Measurements from ENCODE around the gene PHF21A. TPM values are rescaled to one million over a fixed set of nuclear protein-coding genes. Genes with fewer than 3 reads are reported as not detected.

The PHF21A gene
- total and polyA plus RNA-seq, 2 of the 8 experiments (the other 6 are each of a cell fraction or from before 2014, with no cell fraction given), result 17.6 to 40.3 TPM

GRCh38 chr11:45948356-45948755, 172.9 kb downstream of the PHF21A start:
- ChIA-PET POLR2A (ENCODE audit: partially characterized antibody) (interaction anchor here (0.9 kb wide), 1 partner anchor 25 kb away, joined by 3 read pairs; no protein-coding TSS in a partner anchor), CTCF (ENCODE audit: partially characterized antibody) (interaction anchor here (1.1 to 3.6 kb wide), 5 partner anchors 11 to 169 kb away, joined by 3 to 18 read pairs (median 4); no protein-coding TSS in a partner anchor)
- Histone ChIP-seq H3K4ac (replicated peaks; ENCODE audit: insufficient read length, low read depth, low read length) (no peak overlapping the region), H4K20me1 (replicated peaks in 1 of 2; ENCODE audit: control insufficient read depth in 1 of 2, insufficient read depth in 2 of 2, low read length in 2 of 2) (no peaks in the 10 kb centered on the region), H3K23ac (ENCODE audit: insufficient read length) (no peak overlapping the region), H2BK15ac (ENCODE audit: low read length) (no peak overlapping the region), H2BK120ac (replicated peaks; ENCODE audit: low read depth, low read length) (no peak overlapping the region), H3K23me2 (ENCODE audit: low read depth, low read length) (no peaks in the 10 kb centered on the region), H3K9me3 (ENCODE audit: insufficient read depth in 2 of 2, low read depth in 1 of 2, low read length in 1 of 2) (no peaks in the 10 kb centered on the region), H4K8ac (ENCODE audit: extremely low read depth, insufficient read depth, low read length) (no peak overlapping the region), H2BK12ac (ENCODE audit: low read depth, low read length) (no peak overlapping the region), H3K4me2 (ENCODE audit: insufficient read depth in 1 of 2, low read depth in 2 of 2, low read length in 2 of 2) (no peak overlapping the region), H2BK5ac (ENCODE audit: low read depth, low read length) (no peak overlapping the region), H3K27me3 (replicated peaks in 1 of 4; ENCODE audit: control insufficient read depth in 3 of 4, extremely low read depth in 1 of 4, insufficient read depth in 3 of 4, low read length in 3 of 4) (no peaks in the 10 kb centered on the region), H4K91ac (replicated peaks; ENCODE audit: insufficient read length, low read length) (no peak overlapping the region), H3K79me2 (ENCODE audit: control insufficient read depth in 1 of 2, insufficient read depth in 2 of 2, low read length in 2 of 2) (no peaks in the 10 kb centered on the region), H3K18ac (ENCODE audit: extremely low read depth, low read length) (no peak overlapping the region), H4K5ac (ENCODE audit: insufficient read length, low read depth, low read length) (no peak overlapping the region), H3K36me3 (ENCODE audit: control insufficient read depth in 2 of 4, insufficient read depth in 4 of 4, low read length in 3 of 4) (peaks cover 0 to 41% (median 29%) of the 10 kb centered on the region in 4 experiments), H3K4me3 (ENCODE audit: extremely low read depth in 1 of 4, insufficient read depth in 2 of 4, low read depth in 3 of 4, low read length in 4 of 4) (no peak overlapping the region), H3K79me1 (ENCODE audit: low read depth, low read length) (no peaks in the 10 kb centered on the region), H3K56ac (replicated peaks; ENCODE audit: insufficient read length, low read depth, low read length) (no peak overlapping the region), H3K4me1 (replicated peaks in 1 of 4; ENCODE audit: control insufficient read depth in 3 of 4, insufficient read depth in 4 of 4, low read length in 3 of 4) (no peaks in the 10 kb centered on the region), H2AK5ac (ENCODE audit: low read depth, low read length) (no peak overlapping the region), H3K14ac (ENCODE audit: insufficient read length) (no peak overlapping the region), H3K27ac (ENCODE audit: low read depth, low read length) (no peak overlapping the region), H2BK20ac (ENCODE audit: low read length) (no peak overlapping the region), H3K9ac (replicated peaks in 1 of 4; ENCODE audit: extremely low read depth in 1 of 4, low read depth in 3 of 4, low read length in 3 of 4) (no peak overlapping the region), H2AFZ (ENCODE audit: low read length) (no peak overlapping the region)
- no peak for DNase-seq (ENCODE audit: low read depth in 1 of 2, low spot score in 2 of 2)
- 96% methylated on average over 3 of the region's 3 CpGs; no CpG with 5 or more reads in 1 of the 2 experiments for WGBS, 2 experiments (ENCODE audit: extremely low coverage in 1 of 2, insufficient coverage in 1 of 2, insufficient read length in 1 of 2, insufficient replicate concordance in 2 of 2, low coverage in 1 of 2, low lambda C conversion rate in 2 of 2, missing lambda C conversion rate in 1 of 2)
- no peak for FAIRE-seq
- no peak for TF ChIP-seq HDAC6 (IDR thresholded peaks at IDR 0.05; ENCODE audit: low read depth, low read length)
- no peak for TF ChIP-seq TEAD4 (IDR thresholded peaks at IDR 0.05; ENCODE audit: low read depth, low read length)
- no peak for TF ChIP-seq YY1 (IDR thresholded peaks at IDR 0.05; ENCODE audit: low read depth, low read length)
- TF ChIP-seq SP4 (IDR thresholded peaks at IDR 0.05; ENCODE audit: low read length), result no peak
- TF ChIP-seq RAD21 (IDR thresholded peaks at IDR 0.05 in 1 of 2, conservative IDR thresholded peaks at IDR 0.05 in 1 of 2; ENCODE audit: low read depth in 2 of 2, low read length in 2 of 2), result no peak
- TF ChIP-seq, protein P1, sequence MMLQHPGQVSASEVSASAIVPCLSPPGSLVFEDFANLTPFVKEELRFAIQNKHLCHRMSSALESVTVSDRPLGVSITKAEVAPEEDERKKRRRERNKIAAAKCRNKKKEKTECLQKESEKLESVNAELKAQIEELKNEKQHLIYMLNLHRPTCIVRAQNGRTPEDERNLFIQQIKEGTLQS (IDR thresholded peaks at IDR 0.05; ENCODE audit: insufficient read depth, low read depth, low read length), result no peak
- TF ChIP-seq CBX8 (IDR thresholded peaks at IDR 0.05; ENCODE audit: borderline replicate concordance, low read depth, low read length), result no peak
- no peak for TF ChIP-seq BCL11A (IDR thresholded peaks at IDR 0.05; ENCODE audit: low read depth in 2 of 2, low read length in 2 of 2)
- no peak for TF ChIP-seq CTBP2 (IDR thresholded peaks at IDR 0.05; ENCODE audit: borderline replicate concordance, insufficient read depth, insufficient read length, low read length)
